PC-3 (cell line): Measurements from ENCODE around the gene SYP. TPM values are rescaled to one million over a fixed set of nuclear protein-coding genes. Genes with fewer than 3 reads are reported as not detected.

Experiments
- ATAC-seq: fragments of 200-7000 bp; cut with Tn5 transposase; 2 replicates; pipeline ENCODE4 v1.9.1; 2020; ENCODE audit warnings: mild to moderate bottlenecking, moderate library complexity
- BruUV-seq: library from RNA; stranded (reverse); fragments of 400-500 nt; replicated peaks from 2 replicates; lab custom pipeline; 2021; lab: Mats Ljungman, UMichigan
- CTCF ChIA-PET: fragments of 300-600 bp; sonication (Branson Sonifier 250); formaldehyde crosslinking; loops from one replicate; lab custom pipeline; 2022; ENCODE audit warnings: antibody characterized with exemption; lab: Charles Lee
- POLR2A ChIA-PET: fragments of 300-600 bp; sonication (Branson Sonifier 250); formaldehyde crosslinking; loops from one replicate; lab custom pipeline; 2022; ENCODE audit warnings: antibody characterized with exemption; ENCODE audit not compliant: unreplicated experiment; lab: Charles Lee
- DNase-seq: peaks from one replicate; pipeline ENCODE4 v3.0.0-alpha.2; 2015
- H2AFZ ChIP-seq: fragments of 300-600 bp; sonication (generic); 2 replicates; pipeline ENCODE4 v1.6.0; 2016; ENCODE audit warnings: antibody characterized with exemption, low read length
- H3F3A ChIP-seq: fragments of 300-600 bp; sonication (generic); one replicate; pipeline ENCODE4 v1.6.0; 2017; ENCODE audit warnings: antibody characterized with exemption, low read length, control low read depth, mild to moderate bottlenecking; ENCODE audit not compliant: unreplicated experiment
- H3K27ac ChIP-seq: fragments of 300-600 bp; sonication (generic); 2 replicates; pipeline ENCODE4 v1.5.1; 2016; ENCODE audit warnings: mild to moderate bottlenecking, low read length
- H3K27me3 ChIP-seq: fragments of 300-600 bp; sonication (generic); 2 replicates; pipeline ENCODE4 v1.6.1; 2016; ENCODE audit warnings: low read length, mixed read lengths
- H3K36me3 ChIP-seq: fragments of 300-600 bp; sonication (generic); 2 replicates; pipeline ENCODE4 v1.6.1; 2016; ENCODE audit warnings: low read depth, mixed run types, low read length, mixed read lengths
- H3K4me1 ChIP-seq: fragments of 300-600 bp; sonication (generic); 2 replicates; pipeline ENCODE4 v1.5.1; 2016; ENCODE audit warnings: low read length; ENCODE audit not compliant: insufficient read depth
- H3K4me2 ChIP-seq: fragments of 300-600 bp; sonication (generic); 2 replicates; pipeline ENCODE4 v1.6.0; 2016; ENCODE audit warnings: low read length
- H3K4me3 ChIP-seq: fragments of 300-600 bp; sonication (generic); 2 replicates; pipeline ENCODE4 v1.5.1; 2016; ENCODE audit warnings: mild to moderate bottlenecking, low read length, mixed read lengths
- H3K79me2 ChIP-seq: fragments of 300-600 bp; sonication (generic); 2 replicates; pipeline ENCODE4 v1.6.1; 2017; ENCODE audit warnings: low read length, mixed read lengths
- H3K9ac ChIP-seq: fragments of 300-600 bp; sonication (generic); 2 replicates; pipeline ENCODE4 v1.6.0; 2016; ENCODE audit warnings: mild to moderate bottlenecking, low read length
- H3K9me2 ChIP-seq: fragments of 300-600 bp; sonication (generic); replicated peaks from 2 replicates; pipeline ENCODE4 v1.6.1; 2016; ENCODE audit warnings: mixed run types, low read length, mixed read lengths
- H3K9me3 ChIP-seq: fragments of 300-600 bp; sonication (generic); 2 replicates; pipeline ENCODE4 v1.6.1; 2016; ENCODE audit warnings: low read length, mixed read lengths
- H4K20me1 ChIP-seq: fragments of 300-600 bp; sonication (generic); 2 replicates; pipeline ENCODE4 v1.6.1; 2016; ENCODE audit warnings: low read length, mixed read lengths
- EZH2 ChIP-seq: fragments of 300-600 bp; sonication (generic); IDR thresholded peaks from one replicate; pipeline ENCODE4 v1.6.1; 2017; ENCODE audit warnings: antibody characterized with exemption, mild to moderate bottlenecking, low read length; ENCODE audit not compliant: unreplicated experiment
- EZH2phosphoT487 ChIP-seq: fragments of 300-600 bp; sonication (generic); IDR thresholded peaks from 2 replicates; pipeline ENCODE4 v1.6.1; 2018; ENCODE audit warnings: mild to moderate bottlenecking, antibody characterized with exemption, low read length, borderline replicate concordance
- intact Hi-C: fragments of 100-400 bp; cut with micrococcal nuclease; formaldehyde crosslinking; loops from 2 replicates; pipeline ENCODE4 v1.9.0; 2023
- total RNA-seq: library from RNA; depleted of rRNA; stranded (reverse); fragments of >200 nt; gene quantifications from 2 replicates; pipeline ENCODE4 v1.2.3, GENCODE V29; 2014
- TF ChIP-seq, protein P1 (sequence below): fragments of 300-600 bp; sonication (generic); conservative IDR thresholded peaks from 2 replicates; pipeline ENCODE4 v1.5.1; 2017; ENCODE audit warnings: antibody characterized with exemption, low read depth, mild to moderate bottlenecking, low read length

Gene SYP
- total RNA-seq, 1 experiment from 2014 or later = 0.47 TPM

DNA sequence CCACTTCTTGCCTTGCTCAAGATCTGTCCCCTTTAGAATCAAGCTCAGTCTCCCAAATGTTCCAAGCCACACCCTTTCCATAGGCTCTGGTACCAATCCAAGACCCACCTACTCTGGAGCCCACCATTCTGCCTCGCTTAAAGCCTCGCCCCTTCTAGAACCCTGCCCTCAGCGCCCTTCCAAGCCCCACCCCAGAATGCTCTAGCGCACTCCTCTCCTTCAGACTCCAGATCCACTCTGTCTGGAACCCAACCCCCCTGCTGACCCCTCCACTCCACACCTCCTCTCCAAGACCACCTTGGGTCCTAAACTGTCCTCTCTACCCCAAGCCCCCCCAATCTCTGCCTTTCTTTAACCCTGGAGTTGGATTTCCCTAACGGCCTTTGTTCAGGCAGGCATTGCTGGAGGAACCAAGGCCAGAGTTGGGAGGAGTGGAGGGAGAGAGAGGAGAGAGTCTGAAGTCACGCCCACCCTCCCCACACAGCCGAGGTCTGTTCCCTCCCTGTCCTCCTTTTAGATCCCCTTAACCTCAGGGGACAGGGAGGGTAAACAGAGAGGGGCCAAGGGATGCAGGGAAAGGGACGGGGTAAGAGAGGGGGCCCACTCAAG, 11.4 kb downstream of the SYP start:
- H3K79me2 ChIP-seq = peaks cover 25% of the 10 kb centered on the region
- H3K4me3 ChIP-seq = no peak overlapping the region
- no peaks in the 10 kb centered on the region for H3F3A ChIP-seq
- H3K9ac ChIP-seq = no peak overlapping the region
- no peak overlapping the region for H2AFZ ChIP-seq
- no peak overlapping the region for H3K4me2 ChIP-seq
- no peak for TF ChIP-seq EZH2
- no peak for TF ChIP-seq EZH2phosphoT487
- TF ChIP-seq, protein P1, sequence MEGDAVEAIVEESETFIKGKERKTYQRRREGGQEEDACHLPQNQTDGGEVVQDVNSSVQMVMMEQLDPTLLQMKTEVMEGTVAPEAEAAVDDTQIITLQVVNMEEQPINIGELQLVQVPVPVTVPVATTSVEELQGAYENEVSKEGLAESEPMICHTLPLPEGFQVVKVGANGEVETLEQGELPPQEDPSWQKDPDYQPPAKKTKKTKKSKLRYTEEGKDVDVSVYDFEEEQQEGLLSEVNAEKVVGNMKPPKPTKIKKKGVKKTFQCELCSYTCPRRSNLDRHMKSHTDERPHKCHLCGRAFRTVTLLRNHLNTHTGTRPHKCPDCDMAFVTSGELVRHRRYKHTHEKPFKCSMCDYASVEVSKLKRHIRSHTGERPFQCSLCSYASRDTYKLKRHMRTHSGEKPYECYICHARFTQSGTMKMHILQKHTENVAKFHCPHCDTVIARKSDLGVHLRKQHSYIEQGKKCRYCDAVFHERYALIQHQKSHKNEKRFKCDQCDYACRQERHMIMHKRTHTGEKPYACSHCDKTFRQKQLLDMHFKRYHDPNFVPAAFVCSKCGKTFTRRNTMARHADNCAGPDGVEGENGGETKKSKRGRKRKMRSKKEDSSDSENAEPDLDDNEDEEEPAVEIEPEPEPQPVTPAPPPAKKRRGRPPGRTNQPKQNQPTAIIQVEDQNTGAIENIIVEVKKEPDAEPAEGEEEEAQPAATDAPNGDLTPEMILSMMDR = no peak
- ChIA-PET CTCF (no interaction called here), POLR2A (interaction anchor here (0.6 kb wide), 1 partner anchor 186 kb away, joined by 4 read pairs; the partner anchor contains the start of gene GRIPAP1)
- BruUV-seq = no TSS peak
- no peaks in the 10 kb centered on the region for H3K9me2 ChIP-seq
- H4K20me1 ChIP-seq = peaks cover 5% of the 10 kb centered on the region
- no peaks in the 10 kb centered on the region for H3K9me3 ChIP-seq
- peaks cover 29% of the 10 kb centered on the region for H3K4me1 ChIP-seq
- DNase-seq (no peak), ATAC-seq (no peak)
- H3K36me3 ChIP-seq = peaks cover 2% of the 10 kb centered on the region; the same call in 1 of the 2 replicates
- H3K27ac ChIP-seq = no peak overlapping the region
- intact Hi-C loops = no loop called here
- no peaks in the 10 kb centered on the region for H3K27me3 ChIP-seq

DNA sequence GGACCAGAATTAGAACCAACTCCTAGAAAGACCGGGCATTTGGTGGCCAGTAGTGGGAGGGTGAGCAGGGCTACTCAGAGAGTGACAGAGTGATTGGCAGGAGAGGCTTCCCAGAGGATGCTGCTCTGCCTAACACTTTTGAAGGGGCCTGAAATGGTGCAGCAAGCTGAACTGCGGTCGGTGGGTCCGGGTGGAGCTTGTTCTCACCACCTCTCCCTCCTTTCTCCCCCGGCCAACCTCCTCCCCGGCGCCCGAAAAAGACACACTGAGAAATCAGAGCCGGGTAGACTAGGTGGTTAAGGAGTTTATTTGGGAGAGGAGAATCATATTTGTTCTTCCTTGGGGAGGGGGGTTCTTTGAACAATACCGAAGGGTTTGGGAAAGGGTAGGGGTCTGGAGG, 12.5 kb downstream of the SYP start:
- Histone ChIP-seq H3F3A (no peaks in the 10 kb centered on the region), H3K4me2 (no peak overlapping the region), H3K27me3 (no peaks in the 10 kb centered on the region), H3K79me2 (peaks cover 28% of the 10 kb centered on the region), H3K9ac (no peak overlapping the region), H3K27ac (no peak overlapping the region), H3K4me3 (no peak overlapping the region), H4K20me1 (peaks cover 5% of the 10 kb centered on the region), H2AFZ (no peak overlapping the region), H3K9me2 (no peaks in the 10 kb centered on the region), H3K4me1 (peaks cover 29% of the 10 kb centered on the region), H3K9me3 (no peaks in the 10 kb centered on the region), H3K36me3 (peaks cover 9% of the 10 kb centered on the region)
- DNase-seq (no peak), ATAC-seq (no peak)
- intact Hi-C loops = no loop called here
- no TSS peak for BruUV-seq
- POLR2A ChIA-PET = no interaction called here
- TF ChIP-seq EZH2 (no peak), EZH2phosphoT487 (no peak)
- TF ChIP-seq, protein P1 = no peak
- CTCF ChIA-PET = no interaction called here

DNA sequence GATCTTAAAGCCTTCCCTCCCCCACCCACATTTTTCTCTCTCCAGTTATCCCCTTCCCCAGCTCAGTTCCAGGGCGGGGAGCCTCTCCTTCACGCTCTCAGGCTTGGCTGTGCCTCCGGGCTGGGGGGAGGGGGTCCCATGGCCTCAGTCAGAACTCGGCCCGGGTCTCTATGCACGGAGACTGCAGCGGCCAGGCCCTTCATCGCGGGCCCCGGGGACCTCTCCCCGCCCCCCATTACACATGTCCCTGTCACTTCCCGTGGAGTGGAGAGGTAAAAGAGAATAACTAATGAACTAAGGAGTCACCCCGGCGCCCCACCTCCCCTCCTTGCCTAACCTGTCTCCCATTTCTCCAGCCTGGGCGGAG, 13.0 kb downstream of the SYP start:
- TF ChIP-seq, protein P1 = no peak
- TF ChIP-seq EZH2 (no peak), EZH2phosphoT487 (no peak)
- ChIA-PET CTCF (no interaction called here), POLR2A (no interaction called here)
- Histone ChIP-seq H3K4me1 (peaks cover 29% of the 10 kb centered on the region), H3K27me3 (no peaks in the 10 kb centered on the region), H3K27ac (no peak overlapping the region), H2AFZ (no peak overlapping the region), H3K9ac (no peak overlapping the region), H3K36me3 (peaks cover 13% of the 10 kb centered on the region), H3F3A (no peaks in the 10 kb centered on the region), H3K79me2 (peaks cover 28% of the 10 kb centered on the region), H3K4me3 (no peak overlapping the region), H3K9me2 (no peaks in the 10 kb centered on the region), H4K20me1 (peaks cover 5% of the 10 kb centered on the region), H3K9me3 (no peaks in the 10 kb centered on the region), H3K4me2 (peak overlapping the region; percentile 98; the same call in 1 of the 2 replicates)
- intact Hi-C loops = no loop called here
- no peak for DNase-seq
- BruUV-seq = no TSS peak
- no peak for ATAC-seq
